H9 (cell line): ENCODE measurements around the gene TENM3. TPM values are rescaled to one million over a fixed set of nuclear protein-coding genes. Genes with fewer than 3 reads are reported as not detected.

Experiments
- DNase-seq: peaks from one replicate; pipeline ENCODE4 v3.0.0-alpha.2; 2017
- H2AFZ ChIP-seq: one replicate; pipeline ENCODE4 v1.6.1; 2013; ENCODE audit warnings: mild to moderate bottlenecking, low read length, control low read depth, moderate library complexity
- H2AK5ac ChIP-seq: 2 replicates; pipeline ENCODE4 v1.6.1; 2013; ENCODE audit warnings: low read length, control low read depth, mixed read lengths; ENCODE audit not compliant: insufficient read length
- H2BK120ac ChIP-seq: one replicate; pipeline ENCODE4 v1.6.1; 2013; ENCODE audit warnings: low read depth, mild to moderate bottlenecking, low read length, control low read depth, inconsistent platforms; ENCODE audit not compliant: poor library complexity, severe bottlenecking
- H2BK12ac ChIP-seq: 2 replicates; pipeline ENCODE4 v1.6.1; 2013; ENCODE audit warnings: low read length, control low read depth, mixed read lengths, low read depth; ENCODE audit not compliant: insufficient read length
- H2BK15ac ChIP-seq: 2 replicates; pipeline ENCODE4 v1.6.1; 2013; ENCODE audit warnings: low read depth, low read length, control low read depth
- H2BK20ac ChIP-seq: one replicate; pipeline ENCODE4 v1.6.1; 2013; ENCODE audit warnings: low read depth, mild to moderate bottlenecking, low read length, control low read depth, inconsistent platforms; ENCODE audit not compliant: poor library complexity, severe bottlenecking
- H2BK5ac ChIP-seq: 2 replicates; pipeline ENCODE4 v1.6.1; 2013; ENCODE audit warnings: low read length, control low read depth, mixed read lengths; ENCODE audit not compliant: insufficient read length
- H3K14ac ChIP-seq: 2 replicates; pipeline ENCODE4 v1.6.1; 2013; ENCODE audit warnings: low read length, control low read depth; ENCODE audit not compliant: insufficient read depth
- H3K18ac ChIP-seq: 2 replicates; pipeline ENCODE4 v1.6.1; 2013; ENCODE audit warnings: low read depth, mild to moderate bottlenecking, mixed read lengths, low read length, control low read depth; ENCODE audit not compliant: insufficient read length
- H3K23ac ChIP-seq: 2 replicates; pipeline ENCODE4 v1.6.1; 2013; ENCODE audit warnings: low read length, control low read depth, mixed read lengths, low read depth; ENCODE audit not compliant: insufficient read length
- H3K23me2 ChIP-seq: 2 replicates; pipeline ENCODE4 v1.6.1; 2013; ENCODE audit warnings: low read depth, mild to moderate bottlenecking, mixed read lengths, low read length, control low read depth; ENCODE audit not compliant: insufficient read length, poor library complexity, severe bottlenecking
- H3K27ac ChIP-seq: 2 replicates; pipeline ENCODE4 v1.5.1; 2013; ENCODE audit warnings: low read length, control low read depth, mixed read lengths, low read depth; ENCODE audit not compliant: insufficient read length
- H3K27me3 ChIP-seq: 2 replicates; pipeline ENCODE4 v1.6.1; 2013; ENCODE audit warnings: low read length, control low read depth, inconsistent platforms; ENCODE audit not compliant: insufficient read depth
- H3K4ac ChIP-seq: 2 replicates; pipeline ENCODE4 v1.6.1; 2013; ENCODE audit warnings: low read depth, mild to moderate bottlenecking, control low read depth, inconsistent platforms, low read length, moderate library complexity
- H3K4me1 ChIP-seq: 2 replicates; pipeline ENCODE4 v1.6.1; 2013; ENCODE audit warnings: low read length, control low read depth, inconsistent platforms; ENCODE audit not compliant: insufficient read depth
- H3K4me2 ChIP-seq: 2 replicates; pipeline ENCODE4 v1.6.1; 2013; ENCODE audit warnings: low read length, control low read depth, mixed read lengths; ENCODE audit not compliant: insufficient read length, insufficient read depth
- H3K56ac ChIP-seq: 2 replicates; pipeline ENCODE4 v1.6.1; 2013; ENCODE audit warnings: low read depth, mild to moderate bottlenecking, mixed read lengths, low read length, control low read depth; ENCODE audit not compliant: insufficient read length
- H3K79me1 ChIP-seq: 2 replicates; pipeline ENCODE4 v1.6.1; 2013; ENCODE audit warnings: low read depth, mild to moderate bottlenecking, moderate library complexity, low read length, control low read depth, inconsistent platforms; ENCODE audit not compliant: insufficient read depth, poor library complexity, severe bottlenecking
- H3K79me2 ChIP-seq: 2 replicates; pipeline ENCODE4 v1.6.1; 2013; ENCODE audit warnings: low read length, control low read depth, inconsistent platforms; ENCODE audit not compliant: insufficient read depth
- H3K9ac ChIP-seq: 2 replicates; pipeline ENCODE4 v1.6.1; 2013; ENCODE audit warnings: low read length, control low read depth, mixed read lengths; ENCODE audit not compliant: insufficient read length; ENCODE audit errors: extremely low read depth
- H3K9me3 ChIP-seq: one replicate; pipeline ENCODE4 v1.6.1; 2013; ENCODE audit warnings: low read depth, low read length, inconsistent platforms; ENCODE audit not compliant: control insufficient read depth
- H3T11ph ChIP-seq: one replicate; pipeline ENCODE4 v1.6.1; 2013; ENCODE audit warnings: mild to moderate bottlenecking, low read length, control low read depth, inconsistent platforms
- H4K20me1 ChIP-seq: one replicate; pipeline ENCODE4 v1.6.1; 2013; ENCODE audit not compliant: control insufficient read depth, insufficient read length, insufficient read depth
- H4K5ac ChIP-seq: 2 replicates; pipeline ENCODE4 v1.6.1; 2013; ENCODE audit warnings: low read depth, mild to moderate bottlenecking, mixed read lengths, low read length, control low read depth; ENCODE audit not compliant: insufficient read length
- H4K8ac ChIP-seq: replicated peaks from 2 replicates; pipeline ENCODE4 v1.6.1; 2013; ENCODE audit warnings: low read length, control low read depth, mixed read lengths, low read depth; ENCODE audit not compliant: insufficient read length
- H4K91ac ChIP-seq: 2 replicates; pipeline ENCODE4 v1.6.1; 2013; ENCODE audit warnings: low read depth, mild to moderate bottlenecking, moderate library complexity, mixed read lengths, low read length, control low read depth; ENCODE audit not compliant: insufficient read length
- H3K27ac Mint-ChIP-seq, 3 experiments: 2 replicates in 2 of 3; 3 replicates in 1 of 3; pipeline ENCODE4 v1.8.0; 2020 to 2021; ENCODE audit warnings: mixed read lengths in 3 of 3, mild to moderate bottlenecking in 1 of 3, moderate library complexity in 1 of 3
- H3K27me3 Mint-ChIP-seq: 2 replicates; pipeline ENCODE4 v1.8.0; 2021; ENCODE audit warnings: low read depth, mild to moderate bottlenecking, moderate library complexity, mixed read lengths
- H3K36me3 Mint-ChIP-seq, 3 experiments: 2 replicates in 2 of 3; 3 replicates in 1 of 3; pipeline ENCODE4 v1.8.0; 2020 to 2021; ENCODE audit warnings: low read depth in 3 of 3, mixed read lengths in 3 of 3; ENCODE audit not compliant: insufficient read depth in 1 of 3
- H3K4me1 Mint-ChIP-seq, 2 experiments: 2 replicates each; pipeline ENCODE4 v1.8.0; 2020; ENCODE audit warnings: mixed read lengths in 2 of 2
- H3K4me3 Mint-ChIP-seq, 2 experiments: 2 replicates in 1 of 2; 3 replicates in 1 of 2; pipeline ENCODE4 v1.8.0; 2020 to 2021; ENCODE audit warnings: mild to moderate bottlenecking in 2 of 2, mixed read lengths in 2 of 2, moderate library complexity in 1 of 2
- H3K9me3 Mint-ChIP-seq, 2 experiments: 2 replicates in 1 of 2; 3 replicates in 1 of 2; pipeline ENCODE4 v1.8.0; 2020; ENCODE audit warnings: mild to moderate bottlenecking in 2 of 2, mixed read lengths in 2 of 2, moderate library complexity in 1 of 2
- CTCF ChIP-seq: fragments of 200-600 bp; sonication (generic); conservative IDR thresholded peaks from 3 replicates; pipeline ENCODE4 v1.8.0; 2021; ENCODE audit warnings: antibody characterized with exemption, mild to moderate bottlenecking
- total RNA-seq: library from RNA; stranded (reverse); gene quantifications from 2 replicates; pipeline ENCODE4 v1.2.1, GENCODE V29; 2021

The TENM3 gene
- total RNA-seq, 1 experiment from 2014 or later = 49.6 TPM

DNA sequence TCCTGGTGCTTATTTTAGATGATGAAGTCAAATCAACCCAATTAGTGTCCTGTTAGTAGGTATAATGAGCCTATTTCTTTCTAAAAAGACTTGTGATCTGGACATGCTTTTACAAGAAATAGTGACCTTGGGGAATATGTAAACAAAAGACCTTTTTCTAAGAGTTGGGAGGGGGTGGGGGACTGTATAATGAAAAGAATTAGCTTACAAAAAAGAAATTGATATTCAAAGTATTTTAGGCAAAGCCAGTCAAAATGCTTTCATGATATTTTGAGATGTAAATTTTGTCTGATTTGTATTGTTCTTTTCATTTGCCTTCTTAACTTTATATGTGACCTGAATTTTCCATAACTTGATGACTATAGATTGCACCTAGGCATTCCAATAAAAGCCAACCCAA, 559.4 kb downstream of the TENM3 start:
- Histone ChIP-seq H2BK20ac (no peak overlapping the region), H2BK120ac (no peak overlapping the region), H3K56ac (no peak overlapping the region), H2BK12ac (no peak overlapping the region), H3K27ac (no peak overlapping the region), H3K23ac (no peak overlapping the region), H3K4ac (no peak overlapping the region), H4K91ac (no peak overlapping the region), H3K9me3 (no peaks in the 10 kb centered on the region), H3K27me3 (no peaks in the 10 kb centered on the region), H3T11ph (no peak overlapping the region), H3K79me1 (no peaks in the 10 kb centered on the region), H3K9ac (no peak overlapping the region), H4K8ac (no peak overlapping the region), H2BK15ac (no peak overlapping the region), H3K4me2 (no peak overlapping the region), H3K18ac (no peak overlapping the region), H2AK5ac (no peak overlapping the region), H3K23me2 (peaks cover 11% of the 10 kb centered on the region), H3K4me1 (no peaks in the 10 kb centered on the region), H2AFZ (no peak overlapping the region), H3K14ac (no peak overlapping the region), H3K79me2 (no peaks in the 10 kb centered on the region), H2BK5ac (no peak overlapping the region), H4K5ac (no peak overlapping the region), H4K20me1 (no peaks in the 10 kb centered on the region)
- Mint-ChIP-seq H3K4me1 (peaks cover 27 to 28% of the 10 kb centered on the region in 2 experiments), H3K4me3 (no peak overlapping the region), H3K36me3 (peaks cover 15 to 22% (median 20%) of the 10 kb centered on the region in 3 experiments), H3K9me3 (no peaks in the 10 kb centered on the region; a peak in 1 of 5 replicates), H3K27ac (no peak overlapping the region), H3K27me3 (peaks cover 7% of the 10 kb centered on the region)
- DNase-seq = no peak
- TF ChIP-seq CTCF = no peak
